H1 (cell line): Measurements from ENCODE around the gene B3GALT5. TPM values are rescaled to one million over a fixed set of nuclear protein-coding genes. Genes with fewer than 3 reads are reported as not detected.

Source experiments
- CTCF ChIA-PET: fragments of 300-600 bp; sonication (Branson Sonifier 250); formaldehyde crosslinking; loops from one replicate; lab custom pipeline; 2021; ENCODE audit not compliant: partially characterized antibody; lab: Charles Lee
- POLR2A ChIA-PET: fragments of 300-600 bp; sonication (Branson Sonifier 250); formaldehyde crosslinking; loops from one replicate; lab custom pipeline; 2021; ENCODE audit warnings: inconsistent platforms; ENCODE audit not compliant: partially characterized antibody; lab: Charles Lee
- DNase-seq, 2 experiments: peaks; one replicate each; pipeline versions ENCODE4 v3.0.0 to v3.0.0-alpha.2; 2010 to 2022; ENCODE audit warnings: low spot score in 2 of 2, low read depth in 1 of 2, mixed read lengths in 1 of 2
- FAIRE-seq: peaks from 2 replicates; lab custom pipeline; 2011; peaks lifted over from hg19 to GRCh38; lab: Jason Lieb, UNC
- H2AFZ ChIP-seq: 2 replicates; pipeline ENCODE4 v1.8.1; 2012; ENCODE audit warnings: low read length, inconsistent platforms
- H2AK5ac ChIP-seq: 2 replicates; pipeline ENCODE4 v1.6.1; 2013; ENCODE audit warnings: low read depth, low read length
- H2BK120ac ChIP-seq: replicated peaks from 2 replicates; pipeline ENCODE3; 2013; ENCODE audit warnings: low read depth, low read length, inconsistent platforms
- H2BK12ac ChIP-seq: 2 replicates; pipeline ENCODE4 v1.6.1; 2013; ENCODE audit warnings: low read depth, low read length
- H2BK15ac ChIP-seq: 2 replicates; pipeline ENCODE4 v1.6.1; 2013; ENCODE audit warnings: low read length
- H2BK20ac ChIP-seq: 2 replicates; pipeline ENCODE4 v1.6.1; 2013; ENCODE audit warnings: low read length
- H2BK5ac ChIP-seq: 2 replicates; pipeline ENCODE4 v1.6.1; 2013; ENCODE audit warnings: low read depth, low read length
- H3K14ac ChIP-seq: 2 replicates; pipeline ENCODE4 v1.6.1; 2013; ENCODE audit warnings: inconsistent platforms; ENCODE audit not compliant: insufficient read length
- H3K18ac ChIP-seq: 2 replicates; pipeline ENCODE4 v1.6.1; 2013; ENCODE audit warnings: low read length; ENCODE audit errors: extremely low read depth
- H3K23ac ChIP-seq: 2 replicates; pipeline ENCODE4 v1.6.1; 2013; ENCODE audit warnings: inconsistent platforms; ENCODE audit not compliant: insufficient read length
- H3K23me2 ChIP-seq: 2 replicates; pipeline ENCODE4 v1.6.1; 2013; ENCODE audit warnings: low read depth, low read length
- H3K27ac ChIP-seq: 2 replicates; pipeline ENCODE4 v1.6.1; 2011; ENCODE audit warnings: low read depth, low read length, inconsistent platforms
- H3K27me3 ChIP-seq, 4 experiments: replicated peaks in 1 of 4; 1 replicate in 1 of 4; 2 replicates in 3 of 4; pipeline versions ENCODE4 v1.6.1 to v1.8.1; 2011 to 2013; ENCODE audit warnings: low read length in 3 of 4, mild to moderate bottlenecking in 3 of 4, inconsistent platforms in 2 of 4, mixed read lengths in 2 of 4, moderate library complexity in 1 of 4; ENCODE audit not compliant: control insufficient read depth in 3 of 4, insufficient read depth in 3 of 4; ENCODE audit errors: extremely low read depth in 1 of 4
- H3K36me3 ChIP-seq, 4 experiments: 2 replicates each; pipeline versions ENCODE4 v1.6.1 to v1.8.1; 2011 to 2013; ENCODE audit warnings: mild to moderate bottlenecking in 4 of 4, low read length in 3 of 4, moderate library complexity in 2 of 4, control low read depth in 1 of 4, inconsistent platforms in 1 of 4; ENCODE audit not compliant: insufficient read depth in 4 of 4, control insufficient read depth in 2 of 4
- H3K4ac ChIP-seq: replicated peaks from 2 replicates; pipeline ENCODE3; 2013; ENCODE audit warnings: low read length, low read depth, mixed read lengths, inconsistent platforms; ENCODE audit not compliant: insufficient read length
- H3K4me1 ChIP-seq, 4 experiments: replicated peaks in 1 of 4; 1 replicate in 1 of 4; 2 replicates in 3 of 4; pipeline versions ENCODE4 v1.6.1 to v1.8.1; 2011 to 2013; ENCODE audit warnings: low read length in 3 of 4, inconsistent platforms in 2 of 4, mixed read lengths in 1 of 4; ENCODE audit not compliant: insufficient read depth in 4 of 4, control insufficient read depth in 3 of 4
- H3K4me2 ChIP-seq, 2 experiments: 2 replicates each; pipeline versions ENCODE4 v1.6.1 to v1.8.1; 2011 to 2013; ENCODE audit warnings: low read depth in 2 of 2, low read length in 2 of 2, control low read depth in 1 of 2, inconsistent platforms in 1 of 2, mild to moderate bottlenecking in 1 of 2; ENCODE audit not compliant: insufficient read depth in 1 of 2
- H3K4me3 ChIP-seq, 4 experiments: fragments of 200-600, 300-600 bp in 1 of 4; sonication (generic), shearing (Covaris generic), sonication (Bioruptor Twin) in 1 of 4; 2 replicates each; pipeline versions ENCODE4 v1.5.1 to v1.8.1; 2011 to 2016; ENCODE audit warnings: low read length in 4 of 4, low read depth in 3 of 4, control low read depth in 2 of 4, inconsistent platforms in 2 of 4, mild to moderate bottlenecking in 2 of 4, mixed read lengths in 1 of 4, moderate library complexity in 1 of 4; ENCODE audit not compliant: insufficient read depth in 2 of 4; ENCODE audit errors: extremely low read depth in 1 of 4
- H3K56ac ChIP-seq: replicated peaks from 2 replicates; pipeline ENCODE3; 2013; ENCODE audit warnings: low read depth, mild to moderate bottlenecking, mixed read lengths, low read length, inconsistent platforms; ENCODE audit not compliant: insufficient read length
- H3K79me1 ChIP-seq: 2 replicates; pipeline ENCODE4 v1.6.1; 2013; ENCODE audit warnings: low read depth, low read length, control low read depth
- H3K79me2 ChIP-seq, 2 experiments: 2 replicates each; pipeline versions ENCODE4 v1.6.1 to v1.8.1; 2012 to 2013; ENCODE audit warnings: low read length in 2 of 2, mild to moderate bottlenecking in 2 of 2, inconsistent platforms in 1 of 2; ENCODE audit not compliant: insufficient read depth in 2 of 2, control insufficient read depth in 1 of 2
- H3K9ac ChIP-seq, 4 experiments: replicated peaks in 1 of 4; 1 replicate in 1 of 4; 2 replicates in 3 of 4; pipeline versions ENCODE4 v1.6.1 to v1.8.1; 2011 to 2013; ENCODE audit warnings: low read depth in 3 of 4, low read length in 3 of 4, control low read depth in 2 of 4, mild to moderate bottlenecking in 2 of 4, moderate library complexity in 2 of 4, inconsistent platforms in 1 of 4; ENCODE audit errors: extremely low read depth in 1 of 4
- H3K9me3 ChIP-seq, 2 experiments: 2 replicates each; pipeline versions ENCODE4 v1.6.1 to v1.8.1; 2012 to 2013; ENCODE audit warnings: mild to moderate bottlenecking in 2 of 2, moderate library complexity in 2 of 2, control low read depth in 1 of 2, inconsistent platforms in 1 of 2, low read depth in 1 of 2, low read length in 1 of 2, mixed read lengths in 1 of 2; ENCODE audit not compliant: insufficient read depth in 2 of 2
- H4K20me1 ChIP-seq, 2 experiments: replicated peaks in 1 of 2; 2 replicates each; pipeline versions ENCODE3 to v1.8.1; 2011 to 2013; ENCODE audit warnings: inconsistent platforms in 2 of 2, low read length in 2 of 2, mild to moderate bottlenecking in 1 of 2; ENCODE audit not compliant: insufficient read depth in 2 of 2, control insufficient read depth in 1 of 2
- H4K5ac ChIP-seq: 2 replicates; pipeline ENCODE4 v1.6.1; 2013; ENCODE audit warnings: low read length, low read depth, mixed read lengths, inconsistent platforms; ENCODE audit not compliant: insufficient read length
- H4K8ac ChIP-seq: 2 replicates; pipeline ENCODE4 v1.8.0; 2013; ENCODE audit warnings: mild to moderate bottlenecking, moderate library complexity, low read length, inconsistent platforms; ENCODE audit not compliant: insufficient read depth; ENCODE audit errors: extremely low read depth
- H4K91ac ChIP-seq: replicated peaks from 2 replicates; pipeline ENCODE3; 2013; ENCODE audit warnings: low read length, mixed read lengths, inconsistent platforms; ENCODE audit not compliant: insufficient read length
- EGR1 ChIP-seq: IDR thresholded peaks from 2 replicates; pipeline ENCODE4 v1.6.1; 2011; ENCODE audit warnings: low read depth, low read length, borderline replicate concordance
- JUN ChIP-seq: IDR thresholded peaks from 2 replicates; pipeline ENCODE4 v1.6.1; 2011; ENCODE audit warnings: low read depth, mild to moderate bottlenecking, improper control_type of control experiment, low read length
- KDM4A ChIP-seq: IDR thresholded peaks from one replicate; pipeline ENCODE4 v1.7.1; 2012; ENCODE audit warnings: low read depth, mild to moderate bottlenecking, moderate library complexity, low read length, inconsistent platforms; ENCODE audit not compliant: severe bottlenecking
- SIRT6 ChIP-seq: IDR thresholded peaks from one replicate; pipeline ENCODE4 v1.7.1; 2012; ENCODE audit warnings: low read length, inconsistent platforms
- SUZ12 ChIP-seq: fragments of 200-600 bp; sonication (generic); IDR thresholded peaks from 2 replicates; pipeline ENCODE4 v1.6.1; 2012; ENCODE audit warnings: mild to moderate bottlenecking, inconsistent platforms, low read length, moderate library complexity, mixed read lengths
- WGBS, 2 experiments: shearing (Covaris generic) in 1 of 2; methylation state at CpG; one replicate each; pipeline versions ENCODE4 v1.1.6 to v1.1.7; 2013 to 2015; ENCODE audit warnings: low lambda C conversion rate in 2 of 2, mixed read lengths in 2 of 2, inconsistent platforms in 1 of 2, low coverage in 1 of 2, missing lambda C conversion rate in 1 of 2; ENCODE audit not compliant: insufficient replicate concordance in 2 of 2, insufficient coverage in 1 of 2, insufficient read length in 1 of 2; ENCODE audit errors: extremely low coverage in 1 of 2, missing lambda C conversion rate in 1 of 2; 5-methylcytosine and 5-hydroxymethylcytosine counted together
- polyA plus RNA-seq, 7 experiments: library from polyadenylated mRNA; depleted of rRNA in 3 of 7; stranded (reverse) in 5 of 7; unstranded in 2 of 7; fragments of >200 nt in 5 of 7; fragments of 200-250 nt in 2 of 7; gene quantifications; 1 replicate in 5 of 7; 2 replicates in 1 of 7; 4 replicates in 1 of 7; pipeline versions ENCODE4 v1.2.1 to v1.2.3, GENCODE V29; 2011 to 2013; ENCODE audit warnings: missing spikeins in 2 of 7, mixed read lengths in 2 of 7
- total RNA-seq: library from RNA; stranded (reverse); fragmentation: NEBNext Ultra II Directional; extraction: Animal tissue kit (Norgen Biotek cat#: 25700); gene quantifications from 2 replicates; pipeline ENCODE4 v1.2.1, GENCODE V29; 2021
- TF ChIP-seq, protein P1 (sequence below): IDR thresholded peaks from 2 replicates; pipeline ENCODE4 v1.6.1; 2012; ENCODE audit warnings: inconsistent platforms

Gene B3GALT5
- total and polyA plus RNA-seq, 2 of the 8 experiments (the other 6 are each of a cell fraction or from before 2014, with no cell fraction given), result 11.9 to 25.1 TPM

DNA sequence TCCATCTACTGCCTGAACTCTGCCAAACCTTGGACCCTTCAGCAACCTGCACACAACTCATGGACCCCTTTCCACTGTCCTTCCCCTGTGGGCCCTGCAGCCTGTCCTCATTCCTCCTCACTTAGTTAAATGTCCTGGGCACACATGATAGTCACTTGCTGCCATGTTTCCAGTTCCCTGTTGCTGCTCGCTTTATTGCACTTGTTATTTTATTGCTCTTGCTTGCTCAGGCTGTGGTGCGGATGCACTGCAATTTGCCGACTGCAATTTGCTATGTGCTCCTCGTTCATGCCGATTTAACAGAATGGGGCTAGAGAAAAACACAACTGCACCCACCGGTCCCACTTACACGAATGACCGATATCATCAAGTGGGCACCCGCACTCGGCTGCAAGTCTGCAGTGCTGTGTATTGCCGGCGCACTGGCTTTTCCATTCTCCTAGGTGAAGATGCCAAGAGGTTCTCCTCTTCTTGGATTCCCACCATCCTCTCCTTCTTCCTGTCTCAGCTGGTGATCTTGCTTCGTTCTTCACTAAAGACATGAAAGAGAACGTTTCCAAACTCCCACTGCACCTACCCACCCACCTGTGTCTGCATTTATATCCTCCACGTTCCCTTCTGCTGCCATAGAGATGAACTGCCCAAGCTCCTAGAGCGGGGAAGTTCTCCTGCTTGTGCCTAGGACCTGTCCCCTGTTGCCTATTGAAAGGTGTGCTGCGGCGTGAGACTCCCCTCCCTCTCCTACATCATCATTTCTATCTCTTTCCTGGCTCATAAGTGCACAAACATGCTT, 45.4 kb upstream of the B3GALT5 start:
- no peak overlapping the region for H2BK5ac ChIP-seq
- H3K4ac ChIP-seq, result no peak overlapping the region
- H2AFZ ChIP-seq, result no peak overlapping the region
- no peak overlapping the region for H2BK20ac ChIP-seq
- no peak overlapping the region for H2AK5ac ChIP-seq
- FAIRE-seq (no peak), DNase-seq (no peak)
- H4K20me1 ChIP-seq, result no peaks in the 10 kb centered on the region
- ChIA-PET CTCF (interaction anchor here (0.6 to 1.6 kb wide), 3 partner anchors 14 to 148 kb away, joined by 3 to 9 read pairs (median 5); no protein-coding TSS in a partner anchor), POLR2A (no interaction called here)
- 0 out of 7 replicates have a peak, but pooled peaks cover 0 to 2% (median 0%) of the 10 kb centered on the region in 4 experiments for H3K27me3 ChIP-seq
- no peak overlapping the region for H3K56ac ChIP-seq
- TF ChIP-seq, protein P1, sequence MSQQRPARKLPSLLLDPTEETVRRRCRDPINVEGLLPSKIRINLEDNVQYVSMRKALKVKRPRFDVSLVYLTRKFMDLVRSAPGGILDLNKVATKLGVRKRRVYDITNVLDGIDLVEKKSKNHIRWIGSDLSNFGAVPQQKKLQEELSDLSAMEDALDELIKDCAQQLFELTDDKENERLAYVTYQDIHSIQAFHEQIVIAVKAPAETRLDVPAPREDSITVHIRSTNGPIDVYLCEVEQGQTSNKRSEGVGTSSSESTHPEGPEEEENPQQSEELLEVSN, result no peak
- TF ChIP-seq JUN (no peak), SIRT6 (no peak), EGR1 (no peak), SUZ12 (no peak), KDM4A (no peak)
- H3K79me1 ChIP-seq, result no peaks in the 10 kb centered on the region
- no peak overlapping the region for H4K8ac ChIP-seq
- no peak overlapping the region for H4K91ac ChIP-seq
- no peak overlapping the region for H3K18ac ChIP-seq
- H3K14ac ChIP-seq, result no peak overlapping the region
- no peaks in the 10 kb centered on the region for H3K36me3 ChIP-seq
- no peak overlapping the region for H2BK120ac ChIP-seq
- H3K4me1 ChIP-seq, result peaks cover 0 to 5% (median 2%) of the 10 kb centered on the region in 4 experiments; a peak in 2 of 7 replicates
- H2BK12ac ChIP-seq, result no peak overlapping the region; the same call in 1 of the 2 replicates
- no peak overlapping the region for H4K5ac ChIP-seq
- no peak overlapping the region for H3K9ac ChIP-seq
- H3K23ac ChIP-seq, result no peak overlapping the region
- H3K9me3 ChIP-seq, result no peaks in the 10 kb centered on the region
- H3K79me2 ChIP-seq, result no peaks in the 10 kb centered on the region
- no peak overlapping the region for H3K4me2 ChIP-seq
- H2BK15ac ChIP-seq, result 0 out of 2 replicates have a peak overlapping the region, but pooled peaks have one; percentile 5
- WGBS, 2 experiments, result 94% methylated on average over 18 of the region's 18 CpGs; no CpG with 5 or more reads in 1 of the 2 experiments
- no peak overlapping the region for H3K4me3 ChIP-seq
- no peaks in the 10 kb centered on the region; the same call in 1 of the 2 replicates for H3K23me2 ChIP-seq
- H3K27ac ChIP-seq, result no peak overlapping the region
